DND-41 (cell line): Measurements from ENCODE around the gene UGT1A5.

Source experiments
- ATAC-seq: fragments of 200-7000 bp; cut with Tn5 transposase; 3 replicates; pipeline ENCODE4 v1.9.1; 2021; ENCODE audit warnings: low read depth; ENCODE audit not compliant: insufficient read depth
- DNase-seq: peaks from one replicate; pipeline ENCODE4 v3.0.0-alpha.2; 2020
- H2AFZ ChIP-seq: 2 replicates; pipeline ENCODE4 v1.6.0; 2012; ENCODE audit warnings: low read depth, low read length
- H3K27ac ChIP-seq: 2 replicates; pipeline ENCODE4 v1.5.1; 2012; ENCODE audit warnings: low read length, inconsistent platforms
- H3K27me3 ChIP-seq: fragments of 200-600 bp; sonication (generic); 2 replicates; pipeline ENCODE4 v1.6.0; 2012; ENCODE audit warnings: low read length, mild to moderate bottlenecking, inconsistent platforms; ENCODE audit not compliant: insufficient read depth, poor library complexity
- H3K36me3 ChIP-seq: 2 replicates; pipeline ENCODE4 v1.5.1; 2012; ENCODE audit warnings: low read length, inconsistent platforms; ENCODE audit not compliant: insufficient read depth
- H3K4me1 ChIP-seq: 2 replicates; pipeline ENCODE4 v1.5.1; 2012; ENCODE audit warnings: mild to moderate bottlenecking, low read length; ENCODE audit not compliant: insufficient read depth
- H3K4me2 ChIP-seq: 2 replicates; pipeline ENCODE4 v1.6.0; 2012; ENCODE audit warnings: mild to moderate bottlenecking, moderate library complexity, low read length, inconsistent platforms; ENCODE audit not compliant: insufficient read depth
- H3K4me3 ChIP-seq, 2 experiments: fragments of 200-600 bp in 1 of 2; shearing (Covaris generic) in 1 of 2; 2 replicates each; pipeline ENCODE4 v1.5.1; 2012 to 2016; ENCODE audit warnings: inconsistent platforms in 2 of 2, low read length in 2 of 2, mild to moderate bottlenecking in 2 of 2, low read depth in 1 of 2, moderate library complexity in 1 of 2
- H3K79me2 ChIP-seq: 2 replicates; pipeline ENCODE4 v1.6.0; 2012; ENCODE audit warnings: low read length, inconsistent platforms; ENCODE audit not compliant: insufficient read depth
- H3K9ac ChIP-seq: 2 replicates; pipeline ENCODE4 v1.6.0; 2012; ENCODE audit warnings: low read depth, mild to moderate bottlenecking, inconsistent platforms, low read length, moderate library complexity
- H3K9me3 ChIP-seq: 2 replicates; pipeline ENCODE4 v1.5.1; 2012; ENCODE audit warnings: low read length, moderate library complexity, mild to moderate bottlenecking, inconsistent platforms; ENCODE audit not compliant: insufficient read depth, severe bottlenecking
- H4K20me1 ChIP-seq: 2 replicates; pipeline ENCODE4 v1.6.0; 2012; ENCODE audit warnings: low read length; ENCODE audit not compliant: insufficient read depth
- EZH2 ChIP-seq: IDR thresholded peaks from 3 replicates; pipeline ENCODE4 v1.6.1; 2012; ENCODE audit warnings: borderline replicate concordance, low read depth, mild to moderate bottlenecking, moderate library complexity, low read length, inconsistent platforms; ENCODE audit not compliant: severe bottlenecking
- TF ChIP-seq, protein P1 (sequence below): IDR thresholded peaks from 2 replicates; pipeline ENCODE4 v1.5.1; 2012; ENCODE audit warnings: borderline replicate concordance, low read length, moderate library complexity, mild to moderate bottlenecking; ENCODE audit not compliant: poor library complexity, severe bottlenecking; ENCODE audit errors: extremely low read depth

The UGT1A5 gene

DNA sequence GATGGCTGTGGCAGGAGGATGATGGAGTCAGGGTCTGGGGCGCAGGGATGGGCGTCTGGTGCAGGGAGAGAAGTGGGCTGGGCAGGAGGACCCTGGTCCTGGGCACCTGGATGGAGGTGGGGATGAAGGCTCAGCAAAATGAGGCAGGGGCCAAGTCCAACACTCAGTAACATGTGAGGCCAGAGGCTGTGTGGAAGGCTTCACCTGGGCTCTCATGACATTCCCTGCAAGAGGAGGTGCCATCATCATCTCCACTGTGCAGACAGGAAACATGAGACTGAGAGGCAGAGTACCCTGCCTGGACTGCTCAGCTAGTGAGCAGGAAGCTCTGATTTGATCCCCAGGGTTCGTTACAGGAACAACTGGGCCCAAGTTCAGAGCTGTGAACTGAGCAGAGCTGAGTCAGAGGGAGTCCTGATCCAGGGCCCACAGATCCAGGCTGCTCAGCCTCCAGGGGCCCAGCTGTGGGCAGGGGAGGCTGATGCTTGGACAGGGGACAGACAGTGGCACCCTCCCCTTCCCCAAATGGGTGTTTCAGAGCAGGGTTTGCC, 104.7 kb downstream of the UGT1A5 start:
- Histone ChIP-seq H3K79me2 (no peaks in the 10 kb centered on the region), H2AFZ (no peak overlapping the region), H3K4me1 (no peaks in the 10 kb centered on the region), H3K9me3 (no peaks in the 10 kb centered on the region), H3K4me2 (no peak overlapping the region), H3K27me3 (peaks cover 5% of the 10 kb centered on the region), H3K9ac (no peak overlapping the region), H3K27ac (no peak overlapping the region), H3K36me3 (no peaks in the 10 kb centered on the region), H3K4me3 (no peak overlapping the region), H4K20me1 (no peaks in the 10 kb centered on the region)
- TF ChIP-seq, protein P1, sequence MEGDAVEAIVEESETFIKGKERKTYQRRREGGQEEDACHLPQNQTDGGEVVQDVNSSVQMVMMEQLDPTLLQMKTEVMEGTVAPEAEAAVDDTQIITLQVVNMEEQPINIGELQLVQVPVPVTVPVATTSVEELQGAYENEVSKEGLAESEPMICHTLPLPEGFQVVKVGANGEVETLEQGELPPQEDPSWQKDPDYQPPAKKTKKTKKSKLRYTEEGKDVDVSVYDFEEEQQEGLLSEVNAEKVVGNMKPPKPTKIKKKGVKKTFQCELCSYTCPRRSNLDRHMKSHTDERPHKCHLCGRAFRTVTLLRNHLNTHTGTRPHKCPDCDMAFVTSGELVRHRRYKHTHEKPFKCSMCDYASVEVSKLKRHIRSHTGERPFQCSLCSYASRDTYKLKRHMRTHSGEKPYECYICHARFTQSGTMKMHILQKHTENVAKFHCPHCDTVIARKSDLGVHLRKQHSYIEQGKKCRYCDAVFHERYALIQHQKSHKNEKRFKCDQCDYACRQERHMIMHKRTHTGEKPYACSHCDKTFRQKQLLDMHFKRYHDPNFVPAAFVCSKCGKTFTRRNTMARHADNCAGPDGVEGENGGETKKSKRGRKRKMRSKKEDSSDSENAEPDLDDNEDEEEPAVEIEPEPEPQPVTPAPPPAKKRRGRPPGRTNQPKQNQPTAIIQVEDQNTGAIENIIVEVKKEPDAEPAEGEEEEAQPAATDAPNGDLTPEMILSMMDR = no peak
- no peak for TF ChIP-seq EZH2
- DNase-seq (no peak), ATAC-seq (no peak)

DNA sequence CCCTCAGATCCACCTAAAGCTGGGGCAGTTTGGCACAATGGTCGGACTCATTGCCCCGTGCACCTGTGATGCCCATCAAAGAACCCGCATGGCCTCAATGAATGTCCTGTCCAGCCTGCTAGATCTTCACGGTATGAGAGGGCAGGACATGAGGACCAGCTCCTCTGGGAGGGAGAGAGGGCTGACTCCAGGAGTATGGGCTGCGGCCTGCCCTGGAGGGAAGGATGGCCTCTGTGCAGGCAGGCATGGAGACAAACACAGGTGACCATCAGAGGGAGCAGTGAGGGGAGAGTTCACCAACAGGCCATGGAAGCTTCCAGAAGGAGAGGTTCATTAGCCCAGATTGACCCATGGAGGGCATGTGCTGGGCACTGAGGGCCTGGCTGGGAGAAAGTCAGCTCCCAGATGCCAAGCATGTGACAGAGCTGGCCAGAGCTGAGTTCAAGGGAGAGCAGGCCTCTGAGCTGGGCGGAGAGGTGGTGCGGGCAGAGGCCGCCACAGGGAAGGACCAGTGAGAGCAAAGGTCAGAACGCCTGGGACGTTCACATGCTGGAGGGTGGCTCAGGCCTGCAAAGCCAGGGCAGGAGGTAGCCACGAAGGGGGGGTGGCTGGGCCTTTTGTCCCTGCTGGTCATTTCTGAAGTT, 105.4 kb downstream of the UGT1A5 start:
- Histone ChIP-seq H2AFZ (no peak overlapping the region), H3K4me1 (no peaks in the 10 kb centered on the region), H3K4me3 (no peak overlapping the region), H3K27me3 (peaks cover 5% of the 10 kb centered on the region), H3K4me2 (no peak overlapping the region), H4K20me1 (no peaks in the 10 kb centered on the region), H3K9me3 (no peaks in the 10 kb centered on the region), H3K27ac (no peak overlapping the region), H3K36me3 (no peaks in the 10 kb centered on the region), H3K79me2 (no peaks in the 10 kb centered on the region), H3K9ac (no peak overlapping the region)
- TF ChIP-seq, protein P1 = no peak
- no peak for TF ChIP-seq EZH2
- no peak for DNase-seq
- no peak for ATAC-seq

DNA sequence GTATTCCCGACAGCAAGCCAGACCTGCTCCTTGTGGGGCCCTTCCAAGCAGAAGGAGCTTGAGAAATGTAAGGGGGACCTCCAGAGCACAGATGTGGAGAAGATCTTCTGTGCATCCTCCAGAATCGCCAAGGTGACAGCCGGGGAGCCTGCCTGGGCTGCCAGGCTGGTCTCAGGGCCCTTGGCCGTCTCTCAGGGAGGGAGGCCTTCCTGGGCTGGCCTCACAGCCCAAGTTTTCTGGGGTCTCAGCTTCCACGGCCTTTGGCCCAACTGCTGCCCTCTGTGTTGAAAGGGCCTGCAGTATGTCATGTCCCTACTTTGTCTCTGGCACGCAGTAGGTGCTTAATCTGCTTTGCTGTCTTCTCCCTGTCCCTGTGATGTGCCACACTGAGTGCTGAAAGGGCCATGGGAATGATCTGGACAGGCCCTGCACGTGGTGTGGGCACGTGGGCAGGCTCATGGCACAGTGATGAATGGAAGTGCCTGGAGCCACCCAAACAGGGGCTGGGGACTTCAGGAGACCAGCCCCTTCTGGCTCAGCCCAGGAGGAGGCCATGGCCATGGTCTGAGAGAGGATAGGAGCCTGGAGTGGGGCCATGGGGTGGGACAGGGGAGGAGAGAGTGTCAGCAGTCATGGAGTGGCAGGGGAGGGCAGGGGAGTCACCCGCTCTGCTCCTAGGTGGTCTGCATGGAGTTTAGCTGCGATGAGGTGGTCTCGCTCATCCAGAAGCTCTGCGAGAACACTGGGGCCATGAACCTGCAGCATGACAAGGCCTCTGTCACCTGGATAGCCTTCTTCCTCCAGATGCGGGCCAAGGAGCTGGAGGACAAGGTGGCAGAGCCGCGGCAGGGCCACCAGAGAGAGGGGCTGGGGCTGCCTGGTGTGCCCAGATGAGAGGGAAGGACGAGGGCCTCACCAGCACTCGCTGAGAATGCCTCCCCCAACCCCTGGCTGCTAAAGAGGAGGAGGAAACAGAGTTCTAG, 106.2 kb downstream of the UGT1A5 start:
- H3K4me3 ChIP-seq = no peak overlapping the region
- H3K4me2 ChIP-seq = no peak overlapping the region
- no peak overlapping the region for H2AFZ ChIP-seq
- no peaks in the 10 kb centered on the region for H3K4me1 ChIP-seq
- H3K9me3 ChIP-seq = no peaks in the 10 kb centered on the region
- no peaks in the 10 kb centered on the region for H3K36me3 ChIP-seq
- ATAC-seq = no peak
- H4K20me1 ChIP-seq = no peaks in the 10 kb centered on the region
- peaks cover 5% of the 10 kb centered on the region for H3K27me3 ChIP-seq
- no peak overlapping the region for H3K27ac ChIP-seq
- no peak for TF ChIP-seq EZH2
- TF ChIP-seq, protein P1 = no peak
- H3K9ac ChIP-seq = no peak overlapping the region
- no peaks in the 10 kb centered on the region for H3K79me2 ChIP-seq
- no peak for DNase-seq
